Stimulated activated CD8-positive, alpha-beta memory T cell treated with anti-CD3 and anti-CD28 coated beads, Interleukin-15, amount 100 ng/mL, for 48 hours (primary cell): Measurements from ENCODE around the gene NRDC.
"Not testable (repeated sequence)": the region's sequence is repeated elsewhere in the genome, so short reads cannot be mapped to it uniquely, and the experiment has no call there.

Experiments used
- DNase-seq, 2 donors: peaks; one replicate each; pipeline ENCODE4 v3.0.0-alpha.2; 2020; ENCODE audit warnings: low read depth in 2 of 2

The NRDC gene

GRCh38 chr1:51878308-51878615, 265 bp downstream of the NRDC start:
- DNase-seq, result no peak

GRCh38 chr1:51877434-51878307, 856 bp downstream of the NRDC start:
- DNase-seq, result no peak

- no peak for DNase-seq
Measured at GRCh38 chr1:51875836-51876235, 2.7 kb downstream of the NRDC start.

- no peak for DNase-seq
Measured at GRCh38 chr1:51875291-51875772, 3.2 kb downstream of the NRDC start.

GRCh38 chr1:51873270-51873669, 5.3 kb downstream of the NRDC start:
- DNase-seq, result not testable (repeated sequence)

- DNase-seq, result no peak
Measured at GRCh38 chr1:51871351-51871975, 7.1 kb downstream of the NRDC start.

- no peak for DNase-seq
Measured at GRCh38 chr1:51870603-51871350, 7.8 kb downstream of the NRDC start.

GRCh38 chr1:51867479-51868232, 10.9 kb downstream of the NRDC start:
- DNase-seq, result no peak

- DNase-seq, result no peak
Measured at GRCh38 chr1:51863384-51863783, 15.1 kb downstream of the NRDC start.

GRCh38 chr1:51861669-51862068, 16.9 kb downstream of the NRDC start:
- DNase-seq, result peak in 1 of 2 donors; percentile 2

GRCh38 chr1:51859735-51860134, 18.8 kb downstream of the NRDC start:
- no peak for DNase-seq

GRCh38 chr1:51859333-51859732, 19.2 kb downstream of the NRDC start:
- DNase-seq, result no peak

GRCh38 chr1:51858892-51859291, 19.6 kb downstream of the NRDC start:
- no peak for DNase-seq

GRCh38 chr1:51856745-51857144, 21.8 kb downstream of the NRDC start:
- DNase-seq, result no peak

- no peak for DNase-seq
Measured at GRCh38 chr1:51855624-51856023, 22.9 kb downstream of the NRDC start.

- DNase-seq, result no peak
Measured at GRCh38 chr1:51853360-51853759, 25.2 kb downstream of the NRDC start.

- DNase-seq, result no peak
Measured at GRCh38 chr1:51851882-51852396, 26.6 kb downstream of the NRDC start.

- no peak for DNase-seq
Measured at GRCh38 chr1:51850420-51851223, 27.9 kb downstream of the NRDC start.

- no peak for DNase-seq
Measured at GRCh38 chr1:51847294-51847920, 31.1 kb downstream of the NRDC start.

GRCh38 chr1:51843948-51844347, 34.6 kb downstream of the NRDC start:
- DNase-seq, result peak in 1 of 2 donors; percentile 10
